ENCODE data around the gene WDHD1. TPM values are rescaled to one million over a fixed set of nuclear protein-coding genes. Genes with fewer than 3 reads are reported as not detected.
"Not testable (repeated sequence)": the region's sequence is repeated elsewhere in the genome, so short reads cannot be mapped to it uniquely, and the experiment has no call there.

Gene WDHD1
- total RNA-seq, 6 experiments from 2014 or later = 9.8 to 20.3 (median 17.8) TPM

DNA sequence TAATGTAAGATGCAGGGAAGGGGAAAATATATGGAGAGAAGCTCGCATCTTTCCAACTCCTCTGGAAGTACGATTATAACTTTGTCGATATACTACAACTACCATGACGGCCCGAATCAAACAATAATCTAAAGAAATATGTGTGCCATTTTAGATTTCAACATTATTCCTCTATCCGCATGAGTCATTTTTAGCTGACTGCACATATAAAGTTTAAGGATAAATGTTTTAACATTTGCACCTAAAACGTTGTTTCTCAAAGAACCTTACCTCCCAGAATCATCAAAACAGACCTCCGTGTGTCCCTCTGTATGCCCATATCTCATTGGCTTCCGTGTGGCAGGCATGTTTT lies 482 bp downstream of the WDHD1 start:
- peaks cover 64% of the 10 kb centered on the region for H3K4me1 Mint-ChIP-seq (ENCODE audit: low read depth)
- DNase-seq = no peak
- peaks cover 1% of the 10 kb centered on the region; the same call in 1 of the 2 replicates for H3K27me3 Mint-ChIP-seq (ENCODE audit: insufficient read depth)

GRCh38 chr14:55025948-55026347 lies 951 bp downstream of the WDHD1 start:
- H3K27ac Mint-ChIP-seq = peak overlapping the region; percentile 94
- peak overlapping the region; percentile 95 for H3K4me3 Mint-ChIP-seq
- TF ChIP-seq CTCF (IDR thresholded peaks at IDR 0.05) = no peak
- peaks cover 64% of the 10 kb centered on the region for H3K4me1 Mint-ChIP-seq (ENCODE audit: low read depth)
- peaks cover 1% of the 10 kb centered on the region; the same call in 1 of the 2 replicates for H3K27me3 Mint-ChIP-seq (ENCODE audit: insufficient read depth)
- H3K36me3 Mint-ChIP-seq (ENCODE audit: low read depth) = peaks cover 3% of the 10 kb centered on the region; the same call in 1 of the 2 replicates
- no peak for DNase-seq
- H3K9me3 Mint-ChIP-seq = no peaks in the 10 kb centered on the region

More for the DNA sequence above, 482 bp downstream of the WDHD1 start:
- H3K9me3 Mint-ChIP-seq = no peaks in the 10 kb centered on the region
- TF ChIP-seq CTCF (IDR thresholded peaks at IDR 0.05) = no peak
- peak overlapping the region; percentile 94 for H3K27ac Mint-ChIP-seq
- peak overlapping the region; percentile 95 for H3K4me3 Mint-ChIP-seq
- H3K36me3 Mint-ChIP-seq (ENCODE audit: low read depth) = peaks cover 3% of the 10 kb centered on the region; the same call in 1 of the 2 replicates

DNA sequence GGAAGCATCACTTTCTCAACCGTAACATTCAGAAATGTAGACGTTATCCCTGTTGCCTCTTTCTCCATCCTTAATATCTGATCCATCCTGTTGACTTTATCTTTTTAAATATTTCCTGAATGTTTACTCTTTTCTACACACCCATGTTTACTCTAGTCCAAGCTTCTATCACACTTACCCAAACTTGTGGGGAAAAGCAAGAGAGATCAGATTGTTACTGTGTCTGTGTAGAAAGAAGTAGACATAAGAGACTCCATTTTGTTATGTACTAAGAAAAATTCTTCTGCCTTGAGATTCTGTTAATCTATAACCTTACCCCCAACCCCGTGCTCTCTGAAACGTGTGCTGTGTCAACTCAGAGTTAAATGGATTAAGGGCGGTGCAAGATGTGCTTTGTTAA lies 2.5 kb downstream of the WDHD1 start:
- not testable (repeated sequence) for H3K36me3 Mint-ChIP-seq (ENCODE audit: low read depth); H3K27me3 Mint-ChIP-seq (ENCODE audit: insufficient read depth); H3K4me3 Mint-ChIP-seq; DNase-seq; H3K9me3 Mint-ChIP-seq; H3K27ac Mint-ChIP-seq
- H3K4me1 Mint-ChIP-seq (ENCODE audit: low read depth) = peaks cover 62% of the 10 kb centered on the region

DNA sequence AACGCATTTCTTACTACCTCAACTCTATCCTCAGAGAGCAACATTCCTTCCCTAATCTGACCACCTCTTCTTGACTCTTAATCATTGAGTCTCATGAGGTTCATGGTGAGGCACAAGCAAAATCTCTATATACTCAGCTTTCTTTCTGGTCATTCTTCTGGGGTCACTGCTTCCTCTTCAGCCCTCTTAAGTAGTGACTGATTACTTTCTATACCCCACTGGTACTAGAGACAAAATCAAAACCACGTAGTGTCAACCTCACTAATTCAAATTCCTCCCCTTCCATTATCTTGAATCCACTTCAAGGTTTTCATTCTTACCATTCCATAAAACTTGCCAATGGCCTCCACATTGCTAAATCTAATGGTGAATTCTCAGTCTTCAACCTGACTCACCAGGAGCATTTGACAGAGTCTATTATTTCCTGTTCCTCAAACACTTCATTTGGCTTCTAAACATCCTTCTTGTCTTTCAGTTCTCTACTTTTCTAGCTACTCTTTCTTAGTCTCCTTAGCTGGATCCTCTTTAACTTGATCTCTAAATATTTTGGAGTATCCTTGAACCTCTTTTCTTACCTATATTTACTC lies 6.8 kb downstream of the WDHD1 start:
- peak; percentile 26 for DNase-seq
- TF ChIP-seq CTCF (IDR thresholded peaks at IDR 0.05) = no peak
- peaks cover 32% of the 10 kb centered on the region for H3K4me1 Mint-ChIP-seq (ENCODE audit: low read depth)
- H3K27me3 Mint-ChIP-seq (ENCODE audit: insufficient read depth) = peaks cover 1% of the 10 kb centered on the region; the same call in 1 of the 2 replicates
- peaks cover 8% of the 10 kb centered on the region; the same call in 1 of the 2 replicates for H3K36me3 Mint-ChIP-seq (ENCODE audit: low read depth)
- H3K9me3 Mint-ChIP-seq = no peaks in the 10 kb centered on the region
- peak overlapping the region; percentile 27 for H3K27ac Mint-ChIP-seq
- H3K4me3 Mint-ChIP-seq = no peak overlapping the region

DNA sequence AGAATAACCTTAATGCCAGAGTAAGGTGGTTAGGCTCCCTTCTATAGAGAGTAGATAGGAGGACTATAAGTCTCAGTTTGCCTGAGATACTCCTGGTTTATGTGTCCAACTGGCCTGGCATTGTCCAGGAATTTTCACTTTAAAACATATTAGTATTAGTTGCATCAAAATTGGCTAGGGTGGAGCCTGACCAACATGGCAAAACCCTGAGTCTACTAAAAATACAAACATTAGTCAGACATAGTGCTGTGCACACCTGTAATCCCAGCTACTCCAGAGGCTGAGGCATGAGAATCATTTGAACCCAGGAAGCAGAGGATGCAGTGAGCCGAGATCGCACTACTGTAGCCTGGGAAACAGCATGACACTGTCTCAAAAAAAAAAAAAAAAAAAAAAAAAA lies 11.9 kb downstream of the WDHD1 start:
- TF ChIP-seq CTCF (IDR thresholded peaks at IDR 0.05) = no peak

DNA sequence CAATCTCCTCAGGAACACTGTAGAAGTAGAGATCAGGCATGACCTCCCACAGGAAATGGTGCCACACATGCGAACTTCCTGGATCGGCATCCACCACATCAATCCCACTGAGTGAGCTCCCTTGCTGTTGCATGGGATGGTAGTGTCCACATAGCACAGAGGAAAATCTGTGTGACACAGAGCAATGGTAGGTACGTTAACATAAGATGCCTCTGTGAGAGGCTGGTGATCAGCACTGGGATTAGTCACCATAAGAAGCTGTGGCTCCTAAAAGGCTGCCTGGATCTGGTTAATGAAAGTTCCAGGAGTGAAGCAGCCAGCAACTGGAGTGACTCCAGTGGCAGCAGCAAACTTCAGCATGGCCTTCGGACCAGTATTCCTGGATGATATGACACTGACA lies 21.8 kb downstream of the WDHD1 start:
- H3K4me3 Mint-ChIP-seq = no peak overlapping the region
- peaks cover 11% of the 10 kb centered on the region for H3K4me1 Mint-ChIP-seq (ENCODE audit: low read depth)
- no peaks in the 10 kb centered on the region; the same call in 1 of the 2 replicates for H3K36me3 Mint-ChIP-seq (ENCODE audit: low read depth)
- TF ChIP-seq CTCF (IDR thresholded peaks at IDR 0.05) = no peak
- no peaks in the 10 kb centered on the region for H3K27me3 Mint-ChIP-seq (ENCODE audit: insufficient read depth)
- no peaks in the 10 kb centered on the region for H3K9me3 Mint-ChIP-seq
- peak overlapping the region; percentile 50 for H3K27ac Mint-ChIP-seq
- DNase-seq = peak; percentile 78

More for the DNA sequence above, 11.9 kb downstream of the WDHD1 start:
- DNase-seq = no peak
- Mint-ChIP-seq H3K9me3 (no peaks in the 10 kb centered on the region), H3K36me3 (ENCODE audit: low read depth) (peaks cover 20% of the 10 kb centered on the region; the same call in 1 of the 2 replicates), H3K4me1 (ENCODE audit: low read depth) (peaks cover 5% of the 10 kb centered on the region), H3K27me3 (ENCODE audit: insufficient read depth) (no peaks in the 10 kb centered on the region), H3K4me3 (no peak overlapping the region), H3K27ac (no peak overlapping the region)
